ENCODE results near the gene PCSK9.

PCSK9 gene

GRCh38 chr1:55037733-55038551, 1.4 kb upstream of the PCSK9 start:
- TF ChIP-seq CTCF (IDR thresholded peaks at IDR 0.05; ENCODE audit: control insufficient read depth, insufficient read depth, low read depth, low read length, missing control alignments): no peak
- DNase-seq (ENCODE audit: low read depth): no peak
- no peak overlapping the region for H3K4me3 ChIP-seq (ENCODE audit: control insufficient read depth, low read depth, low read length)

GRCh38 chr1:55038552-55038838, 853 bp upstream of the PCSK9 start:
- DNase-seq (ENCODE audit: low read depth): no peak
- no peak overlapping the region for H3K4me3 ChIP-seq (ENCODE audit: control insufficient read depth, low read depth, low read length)
- TF ChIP-seq CTCF (IDR thresholded peaks at IDR 0.05; ENCODE audit: control insufficient read depth, insufficient read depth, low read depth, low read length, missing control alignments): no peak

GRCh38 chr1:55038974-55039341, 390 bp upstream of the PCSK9 start:
- TF ChIP-seq CTCF (IDR thresholded peaks at IDR 0.05; ENCODE audit: control insufficient read depth, insufficient read depth, low read depth, low read length, missing control alignments): no peak
- H3K4me3 ChIP-seq (ENCODE audit: control insufficient read depth, low read depth, low read length): no peak overlapping the region
- no peak for DNase-seq (ENCODE audit: low read depth)

GRCh38 chr1:55040083-55040932, 960 bp downstream of the PCSK9 start:
- H3K4me3 ChIP-seq (ENCODE audit: control insufficient read depth, low read depth, low read length): peak overlapping the region; percentile 18
- TF ChIP-seq CTCF (IDR thresholded peaks at IDR 0.05; ENCODE audit: control insufficient read depth, insufficient read depth, low read depth, low read length, missing control alignments): no peak
- no peak for DNase-seq (ENCODE audit: low read depth)

GRCh38 chr1:55040933-55041494, 1.7 kb downstream of the PCSK9 start:
- no peak for TF ChIP-seq CTCF (IDR thresholded peaks at IDR 0.05; ENCODE audit: control insufficient read depth, insufficient read depth, low read depth, low read length, missing control alignments)
- DNase-seq (ENCODE audit: low read depth): no peak
- H3K4me3 ChIP-seq (ENCODE audit: control insufficient read depth, low read depth, low read length): no peak overlapping the region

- no peak overlapping the region for H3K4me3 ChIP-seq (ENCODE audit: control insufficient read depth, low read depth, low read length)
- no peak for TF ChIP-seq CTCF (IDR thresholded peaks at IDR 0.05; ENCODE audit: control insufficient read depth, insufficient read depth, low read depth, low read length, missing control alignments)
- DNase-seq (ENCODE audit: low read depth): no peak
Observed at GRCh38 chr1:55041613-55042012, 2.3 kb downstream of the PCSK9 start.
